SHP77 (cell line): ENCODE results near the gene RNF167.

Source experiments
- DNase-seq, 2 experiments: peaks; one replicate each; lab custom pipeline; 2025; lab: John Stamatoyannopoulos, UW

Gene RNF167

DNA sequence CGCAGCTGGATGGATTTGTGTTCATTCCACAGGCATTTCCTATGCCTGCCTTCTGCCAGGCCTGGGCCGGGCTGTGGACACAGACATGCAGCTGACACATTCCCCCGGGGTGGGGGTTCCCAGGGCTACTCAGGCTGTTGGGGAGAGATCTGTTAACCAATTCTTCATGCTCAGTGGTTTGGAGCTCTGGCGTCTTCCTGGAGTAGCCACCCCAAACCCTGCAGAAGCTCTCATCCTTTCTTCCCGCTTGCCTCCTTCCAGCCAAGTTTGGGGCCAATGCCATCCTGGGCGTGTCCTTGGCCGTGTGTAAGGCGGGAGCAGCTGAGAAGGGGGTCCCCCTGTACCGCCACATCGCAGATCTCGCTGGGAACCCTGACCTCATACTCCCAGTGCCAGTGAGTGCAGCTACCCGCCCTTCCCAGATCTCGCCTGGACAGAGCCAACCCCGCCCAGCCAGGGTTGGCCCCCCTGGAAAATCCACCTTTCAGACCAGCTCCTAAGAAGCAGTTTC, 13.4 kb downstream of the RNF167 start:
- DNase-seq = no peak

DNA sequence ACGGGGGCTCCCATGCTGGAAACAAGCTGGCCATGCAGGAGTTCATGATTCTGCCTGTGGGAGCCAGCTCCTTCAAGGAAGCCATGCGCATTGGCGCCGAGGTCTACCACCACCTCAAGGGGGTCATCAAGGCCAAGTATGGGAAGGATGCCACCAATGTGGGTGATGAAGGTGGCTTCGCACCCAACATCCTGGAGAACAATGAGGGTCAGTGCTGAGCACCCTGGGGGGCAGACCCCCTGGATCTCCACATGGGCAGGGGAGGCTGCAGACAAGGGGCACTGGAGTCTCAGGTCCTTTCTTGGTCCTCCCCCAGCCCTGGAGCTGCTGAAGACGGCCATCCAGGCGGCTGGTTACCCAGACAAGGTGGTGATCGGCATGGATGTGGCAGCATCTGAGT, 15.0 kb downstream of the RNF167 start:
- DNase-seq = no peak

DNA sequence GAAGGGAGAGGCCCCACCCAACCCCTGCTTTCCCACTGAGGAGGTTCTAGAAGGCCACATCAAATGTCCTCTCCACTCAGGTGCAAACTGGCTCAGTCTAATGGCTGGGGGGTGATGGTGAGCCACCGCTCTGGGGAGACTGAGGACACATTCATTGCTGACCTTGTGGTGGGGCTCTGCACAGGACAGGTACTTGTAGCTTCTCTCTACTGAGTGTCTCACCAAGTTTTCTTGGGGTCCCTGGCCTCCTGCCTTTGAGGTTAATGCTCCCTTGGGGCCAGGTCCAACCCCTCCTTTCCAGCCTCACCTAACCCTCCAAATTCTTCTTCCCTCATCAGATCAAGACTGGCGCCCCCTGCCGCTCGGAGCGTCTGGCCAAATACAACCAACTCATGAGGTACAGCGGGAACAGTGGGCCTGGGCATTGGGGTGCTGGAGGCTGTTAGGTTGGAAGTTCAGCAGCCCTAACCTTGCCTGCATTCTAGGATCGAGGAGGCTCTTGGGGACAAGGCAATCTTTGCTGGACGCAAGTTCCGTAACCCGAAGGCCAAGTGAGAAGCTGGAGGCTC, 16.5 kb downstream of the RNF167 start:
- DNase-seq = peak in 1 of 2 experiments; percentile 16

DNA sequence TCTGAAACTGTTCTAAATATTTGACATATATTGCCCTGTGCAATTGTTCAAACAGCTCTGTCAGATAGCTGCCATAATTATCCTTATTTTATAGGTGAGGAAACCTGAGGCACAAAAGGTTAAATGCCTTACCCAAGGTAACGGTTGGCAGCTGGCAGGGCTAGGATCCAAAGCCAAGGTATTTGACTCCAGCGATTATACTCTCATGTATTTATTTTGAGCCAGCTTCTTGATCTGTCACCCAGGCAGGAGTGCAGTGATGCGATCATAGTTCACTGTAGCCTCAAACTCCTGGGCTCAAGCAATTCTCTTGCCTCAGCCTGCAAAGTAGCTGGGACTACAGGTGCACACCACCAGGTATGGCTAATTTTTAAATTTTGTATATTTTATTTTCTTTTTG, 18.0 kb downstream of the RNF167 start:
- DNase-seq = no peak

DNA sequence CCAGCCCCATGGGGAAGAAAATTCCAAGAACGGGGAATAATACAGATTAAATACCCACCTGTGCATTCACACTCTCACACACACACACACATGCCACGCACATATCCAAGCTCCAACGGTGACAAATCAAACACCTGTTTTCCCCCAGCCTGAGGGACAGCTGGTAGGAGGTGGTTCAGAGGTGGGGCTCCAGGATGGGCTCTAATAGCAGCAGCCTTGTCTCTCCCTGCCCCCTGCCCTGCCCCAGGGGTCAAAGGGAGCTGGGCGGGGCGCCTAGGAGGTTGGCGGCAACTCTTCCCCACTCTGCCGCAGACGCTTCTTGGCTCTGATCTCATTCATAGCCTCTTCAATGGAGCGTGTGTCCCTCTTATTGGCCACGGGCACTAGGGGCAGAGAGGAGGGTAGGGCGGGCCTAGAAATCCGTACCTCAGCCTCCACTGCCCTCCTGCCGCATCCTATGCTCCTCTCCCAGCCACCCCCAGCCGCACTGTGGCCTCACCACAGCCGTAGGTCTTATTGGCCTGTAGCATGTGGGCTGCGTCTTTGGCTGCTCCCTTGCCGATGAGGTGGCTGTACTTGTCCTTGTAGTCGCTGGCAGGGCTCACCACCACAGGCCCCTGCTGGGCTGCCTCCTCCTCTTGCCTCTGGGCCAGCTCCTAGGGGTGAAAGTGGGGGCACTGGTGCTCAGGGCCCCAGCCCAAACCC, 19.3 kb downstream of the RNF167 start:
- DNase-seq = no peak

DNA sequence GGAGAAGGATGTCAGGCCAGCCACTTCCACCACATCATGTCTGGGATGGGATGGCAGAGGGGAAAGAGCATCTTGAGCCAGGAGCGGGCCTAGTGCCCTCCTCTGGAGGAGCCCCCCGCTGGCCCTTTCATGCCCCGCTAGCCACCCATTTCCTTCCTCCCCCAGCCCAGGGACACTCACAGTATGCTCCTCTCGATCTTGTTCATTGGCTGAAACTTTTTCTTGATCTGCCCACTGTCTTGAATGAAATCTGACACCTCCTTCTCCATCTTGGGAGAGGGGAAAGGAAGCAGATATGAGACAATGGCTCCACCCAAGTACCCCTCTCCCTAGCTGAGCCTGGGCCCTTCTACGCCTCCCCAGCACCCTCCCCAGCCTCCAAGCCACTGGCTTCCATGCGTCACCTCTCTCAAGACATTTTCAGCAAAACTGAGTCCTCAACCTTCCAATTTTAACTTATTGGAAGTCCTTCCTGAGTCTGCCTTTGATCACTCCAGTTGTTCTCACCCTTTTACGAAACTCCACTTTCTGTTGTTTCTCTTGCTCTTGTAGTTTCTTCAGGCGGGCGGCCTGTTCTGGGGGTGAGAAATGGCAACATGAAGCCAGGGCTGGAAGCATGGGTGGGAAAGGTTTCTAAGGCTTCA, 20.3 kb downstream of the RNF167 start:
- DNase-seq = no peak

DNA sequence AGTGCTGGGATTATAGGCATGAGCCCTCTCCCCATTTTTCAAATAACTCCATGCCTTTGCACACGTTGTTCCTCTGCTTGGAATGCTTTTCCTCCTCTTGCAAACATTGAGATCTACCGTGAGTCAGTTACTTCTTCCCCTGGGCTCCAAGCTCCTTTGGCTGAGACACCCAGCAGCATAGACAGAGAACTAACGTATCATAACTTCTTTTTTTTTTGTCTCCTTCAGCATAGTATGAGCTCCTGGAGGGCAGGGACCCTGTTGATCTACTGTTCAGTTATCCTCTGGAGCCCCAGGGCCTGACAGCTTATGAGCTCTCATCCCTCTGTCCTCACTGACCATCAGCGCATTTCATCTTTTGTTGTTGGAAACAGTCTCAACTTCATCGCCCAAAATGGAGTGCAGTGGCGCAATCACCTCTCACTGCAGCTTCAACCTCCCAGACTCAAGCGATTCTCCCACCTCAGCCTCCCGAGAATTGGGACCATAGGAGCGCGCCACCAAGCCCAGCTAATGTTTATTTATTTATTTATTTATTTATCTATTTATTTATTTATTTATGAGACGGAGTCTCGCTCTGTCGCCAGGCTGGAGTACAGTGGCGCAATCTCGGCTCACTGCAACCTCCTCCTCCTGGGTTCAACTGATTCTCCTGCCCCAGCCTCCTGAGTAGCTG, 25.4 kb downstream of the RNF167 start:
- no peak for DNase-seq

DNA sequence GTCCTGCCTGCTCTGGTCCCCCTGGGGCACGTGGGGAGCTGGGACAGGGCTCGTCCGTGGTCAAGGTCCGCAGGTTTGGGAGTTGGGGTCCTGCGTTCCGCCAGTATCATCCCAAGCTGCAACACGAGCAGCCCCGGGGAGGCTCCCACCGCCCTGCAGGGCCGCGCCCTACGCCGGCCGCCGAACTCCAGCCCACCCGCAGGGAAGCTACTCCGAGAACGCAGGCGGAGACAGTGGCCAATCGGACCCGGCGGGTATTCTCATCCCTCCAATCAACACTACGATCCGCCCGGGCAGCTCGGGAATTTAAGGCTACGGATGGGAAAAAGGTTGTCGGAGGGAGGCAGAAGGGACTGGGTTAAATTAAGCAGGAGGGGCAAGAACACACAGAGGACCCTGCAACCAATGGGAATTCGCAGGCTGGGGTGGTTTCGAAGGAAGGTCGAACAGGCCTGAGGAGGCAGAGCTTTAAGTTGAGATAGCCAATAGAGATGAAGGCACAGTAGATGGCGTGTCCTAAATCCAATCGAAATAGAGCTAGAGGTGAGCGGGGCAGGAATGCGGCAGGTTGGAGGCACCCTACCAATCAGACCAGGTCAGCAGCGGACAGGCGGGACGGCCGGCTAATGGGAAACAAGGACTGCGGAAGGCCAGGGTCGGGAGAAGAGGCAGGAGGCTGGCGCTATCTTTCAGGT, 26.9 kb downstream of the RNF167 start:
- peak; percentile 100 for DNase-seq

DNA sequence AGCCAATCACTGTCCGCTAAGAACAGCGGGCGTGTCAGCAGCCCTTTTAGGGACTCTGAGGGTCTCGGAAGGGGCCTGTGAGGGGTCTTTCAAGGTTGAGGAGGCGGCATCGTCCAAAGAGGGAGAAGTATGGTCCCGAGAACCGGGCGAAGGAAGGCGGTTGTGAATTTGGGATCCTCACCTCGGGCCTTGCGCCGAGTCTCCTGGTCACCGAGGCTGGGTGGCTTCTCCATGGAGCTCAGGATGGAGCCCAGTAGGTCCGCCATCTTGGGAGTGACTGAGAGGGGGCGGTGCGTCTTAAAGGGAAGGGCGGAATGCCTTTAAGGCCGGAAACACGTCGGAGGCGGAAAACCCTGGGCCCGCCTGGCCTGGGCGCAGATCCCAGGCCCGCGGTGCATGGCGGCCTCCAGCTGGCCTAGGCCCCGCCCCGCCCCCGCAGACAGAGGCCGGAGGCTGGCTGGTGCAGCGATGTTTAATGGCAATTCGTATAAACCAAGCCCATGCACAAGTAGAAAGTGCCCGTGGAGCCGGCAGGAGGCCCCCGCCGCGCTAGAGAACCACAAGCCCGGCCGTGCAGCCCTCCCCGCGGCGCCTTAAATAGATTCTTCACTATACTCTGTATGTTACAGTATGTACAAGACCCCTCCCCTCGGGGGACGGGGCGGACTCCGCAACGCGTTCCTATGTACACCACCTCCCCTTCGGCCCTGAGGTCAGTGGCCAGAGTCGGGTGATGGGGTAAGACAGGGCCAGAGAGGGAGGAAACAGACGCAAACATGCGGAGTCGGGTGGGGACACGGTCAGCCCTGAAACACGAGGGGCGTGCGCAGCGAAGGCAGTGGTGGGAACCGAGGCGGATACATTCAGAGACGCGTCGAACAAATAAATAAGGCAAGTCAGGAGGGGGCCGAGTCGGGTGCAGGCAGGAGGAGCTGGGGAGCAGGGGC, 27.7 kb downstream of the RNF167 start, which contains the start of gene SPAG7:
SPAG7 (minus strand) TSS at position 279 of the 947 bp plus-strand sequence; CDS start at position 266, 13 bp downstream.
- DNase-seq = peak; percentile 92 to 95

DNA sequence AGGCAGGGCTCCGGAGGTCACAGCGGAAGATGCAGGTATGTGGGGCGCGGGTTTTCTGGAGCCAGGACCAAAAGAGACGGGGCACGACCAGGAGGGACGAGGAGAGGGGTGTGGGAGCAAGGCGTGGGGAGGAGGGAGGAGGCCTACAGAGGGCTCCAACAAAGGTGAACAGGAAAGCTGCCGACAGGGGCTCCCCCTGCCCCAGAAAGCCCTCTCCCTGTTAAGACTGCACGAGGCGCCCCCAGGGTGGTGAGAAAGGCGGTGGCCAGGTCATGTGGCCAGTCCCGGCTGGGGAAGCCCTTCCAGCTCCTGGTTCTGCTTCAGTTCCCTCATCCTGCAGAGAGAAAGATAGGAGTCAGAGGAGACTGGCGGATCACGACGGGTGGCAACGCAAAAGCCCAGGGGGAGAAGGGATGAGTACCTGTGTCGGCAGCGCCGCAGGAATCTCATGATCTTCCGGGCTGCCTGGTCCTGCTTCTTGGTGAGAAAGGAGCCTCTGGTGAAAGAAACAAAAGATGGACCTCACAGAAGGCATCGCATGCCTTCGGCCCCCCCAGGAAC, 28.5 kb downstream of the RNF167 start:
- DNase-seq = peak in 1 of 2 experiments; percentile 35

DNA sequence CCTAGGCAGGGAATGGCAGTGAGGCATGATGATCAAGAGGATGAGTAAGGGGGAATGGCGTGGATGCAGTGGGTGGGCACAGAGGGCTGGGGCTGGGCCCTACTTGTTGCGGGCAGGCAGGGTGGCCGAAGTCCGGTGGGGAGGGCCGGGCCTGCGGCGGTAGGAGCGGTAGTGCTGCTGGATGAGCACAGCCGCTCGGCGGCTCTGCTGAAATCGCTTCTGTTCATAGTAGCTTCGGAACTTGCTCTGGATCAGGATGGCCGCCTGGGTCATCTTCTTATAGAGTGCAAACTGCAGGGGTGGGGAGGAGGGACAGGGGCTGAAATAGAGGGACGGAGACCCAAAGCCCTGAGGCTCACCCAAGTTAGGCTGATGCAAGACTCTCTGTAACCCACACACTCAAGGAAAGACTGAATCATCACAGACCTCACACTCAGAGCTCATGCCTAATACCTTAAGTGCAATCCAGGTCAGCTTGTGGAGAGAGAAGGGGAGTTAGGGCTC, 29.0 kb downstream of the RNF167 start:
- DNase-seq = peak in 1 of 2 experiments; percentile 35

DNA sequence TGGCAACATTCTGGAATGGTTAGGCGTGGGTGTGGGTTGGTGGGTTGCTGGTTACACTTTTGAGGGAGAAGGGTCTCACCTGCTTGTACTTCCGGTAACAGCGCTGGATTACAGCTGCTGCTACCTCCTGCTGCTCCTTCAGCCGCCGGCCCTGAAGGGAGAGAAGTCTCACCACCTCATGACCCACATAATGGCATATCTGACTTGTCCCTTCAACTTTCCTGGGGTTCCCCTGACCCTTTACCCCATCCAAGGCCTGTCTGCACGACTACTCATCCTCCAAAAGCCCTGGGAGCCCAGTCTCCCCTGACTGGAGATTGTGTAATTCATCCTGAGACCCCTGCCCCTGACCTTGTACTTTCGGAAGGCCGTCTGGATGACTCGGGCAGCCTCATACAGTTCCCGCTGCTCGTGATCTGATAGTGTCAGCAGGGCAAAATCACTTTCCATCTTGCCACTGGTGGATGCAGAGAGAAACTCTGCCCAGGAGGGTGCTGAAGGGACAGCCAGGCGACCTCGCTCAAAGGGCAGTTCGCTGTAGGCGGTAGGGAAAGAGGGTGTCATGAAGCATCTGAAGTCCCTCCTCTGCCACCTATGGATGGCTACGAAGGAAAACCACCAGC, 29.6 kb downstream of the RNF167 start:
- DNase-seq = peak in 1 of 2 experiments; percentile 23

DNA sequence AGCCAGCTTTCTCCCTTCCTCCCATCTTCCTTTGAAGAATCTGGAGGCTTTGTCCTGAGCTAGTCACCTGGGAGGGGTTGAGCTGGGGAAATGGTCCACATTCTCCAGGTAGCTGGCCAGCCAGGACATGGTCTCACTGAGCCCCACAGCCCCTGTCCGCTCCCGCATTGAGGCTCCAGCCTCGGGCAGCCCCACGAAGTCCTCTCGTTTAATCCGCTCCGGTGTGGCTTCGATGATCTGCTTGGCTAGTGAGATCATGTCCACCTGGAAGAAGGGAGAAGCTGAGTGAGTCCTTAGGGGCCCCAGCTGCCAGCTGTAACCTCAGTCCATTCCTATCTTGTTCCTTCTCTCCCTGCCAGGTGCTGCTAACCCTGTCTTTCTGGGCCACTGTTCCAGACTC, 30.2 kb downstream of the RNF167 start:
- DNase-seq = no peak

DNA sequence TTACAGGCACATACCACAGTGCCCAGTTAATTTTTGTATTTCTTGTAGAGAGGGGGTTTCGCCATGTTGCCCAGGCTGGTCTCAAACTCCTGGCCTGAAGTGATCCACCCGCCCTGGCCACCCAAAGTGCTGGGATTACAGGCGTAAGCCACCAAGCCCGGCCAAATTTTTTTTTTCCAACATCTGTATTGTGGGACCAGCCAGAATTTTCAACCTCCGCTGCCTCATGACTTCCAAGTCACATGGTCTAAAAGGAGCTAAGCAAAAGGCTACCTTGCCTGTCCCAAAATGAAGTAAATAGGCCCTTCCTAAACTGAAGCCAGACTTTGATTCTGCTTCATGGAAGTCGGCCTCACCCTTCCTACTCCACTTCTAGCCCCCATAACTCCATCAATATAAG, 31.8 kb downstream of the RNF167 start:
- DNase-seq = no peak

DNA sequence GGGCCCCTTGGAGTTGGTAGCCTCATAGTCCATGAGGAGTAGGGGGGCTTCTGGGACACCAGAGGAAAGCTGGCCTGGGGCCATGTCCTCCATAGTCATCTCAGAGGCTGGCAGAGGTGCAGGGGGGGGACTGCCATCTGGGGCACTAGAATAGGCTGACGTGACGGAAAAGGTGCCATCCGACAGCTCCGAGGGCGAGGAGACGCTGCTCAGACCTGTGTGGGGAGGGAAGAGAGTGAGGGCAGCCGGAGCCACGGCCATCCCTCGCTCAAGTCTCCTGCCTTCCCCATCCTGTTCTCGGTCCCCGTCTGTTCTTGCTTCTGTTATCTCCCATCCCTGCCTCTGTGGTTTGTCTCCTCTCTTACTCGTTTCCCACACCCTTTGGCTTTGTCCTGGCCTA, 32.3 kb downstream of the RNF167 start:
- DNase-seq = no peak

DNA sequence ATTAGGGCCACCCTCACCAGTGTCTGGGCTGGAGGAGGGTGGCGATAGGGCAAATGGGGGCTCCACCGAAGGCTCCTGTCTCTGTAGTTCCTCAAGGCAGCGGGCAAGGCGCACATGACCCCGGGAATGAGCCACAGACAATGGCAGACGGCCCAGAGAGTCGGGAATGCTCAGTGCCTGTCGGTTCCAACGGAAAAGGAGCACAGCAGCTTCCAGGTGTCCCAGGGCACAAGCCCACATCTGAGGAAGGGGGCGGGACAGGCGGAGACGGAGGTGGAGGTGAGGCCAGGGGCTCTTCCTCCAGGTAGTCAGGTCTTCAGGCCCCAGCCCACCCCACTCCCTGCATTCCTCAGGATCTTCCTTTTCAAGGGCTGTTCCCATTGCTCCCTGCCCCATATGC, 32.7 kb downstream of the RNF167 start:
- no peak for DNase-seq

DNA sequence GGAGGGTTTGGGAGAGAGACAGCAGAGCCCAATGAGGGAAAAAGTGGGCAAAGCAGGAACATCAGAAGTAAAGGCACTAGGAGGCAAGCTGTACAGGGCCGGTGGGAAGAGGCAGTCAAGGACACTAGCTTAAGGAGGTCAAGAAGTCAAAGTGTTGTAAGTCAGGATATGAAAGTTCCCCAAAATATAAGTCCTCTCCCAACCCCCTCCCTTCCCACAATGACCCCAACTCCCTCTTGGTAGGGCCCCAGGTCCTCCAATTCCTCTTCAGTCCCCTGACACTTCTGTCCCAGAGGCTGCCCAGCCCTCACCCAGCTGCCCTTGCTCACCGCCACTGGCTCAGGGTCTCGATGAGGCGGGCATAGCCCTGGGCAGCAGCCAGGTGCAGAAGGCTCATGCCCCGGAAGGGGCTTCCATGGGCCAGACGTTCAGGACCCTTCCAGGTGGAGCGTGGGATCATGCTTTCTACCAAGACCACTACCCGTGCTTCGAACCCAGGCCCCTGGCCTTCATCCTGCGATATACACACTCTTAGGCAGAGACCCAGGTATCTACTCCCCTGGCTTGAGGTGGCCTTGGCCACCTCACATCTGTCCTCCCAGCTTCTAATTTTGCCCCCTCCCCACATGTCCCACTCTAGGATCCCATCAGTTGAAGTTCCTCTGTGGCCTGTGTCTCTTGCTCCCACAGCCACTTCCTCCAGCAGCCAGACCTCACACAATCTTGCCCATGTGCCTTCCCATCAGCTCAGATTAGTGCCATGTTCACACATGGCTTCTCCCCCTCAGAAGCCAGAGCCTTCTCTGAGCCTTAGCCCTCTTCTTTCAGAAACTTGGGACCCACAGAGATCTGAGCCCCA, 33.4 kb downstream of the RNF167 start:
- no peak for DNase-seq

DNA sequence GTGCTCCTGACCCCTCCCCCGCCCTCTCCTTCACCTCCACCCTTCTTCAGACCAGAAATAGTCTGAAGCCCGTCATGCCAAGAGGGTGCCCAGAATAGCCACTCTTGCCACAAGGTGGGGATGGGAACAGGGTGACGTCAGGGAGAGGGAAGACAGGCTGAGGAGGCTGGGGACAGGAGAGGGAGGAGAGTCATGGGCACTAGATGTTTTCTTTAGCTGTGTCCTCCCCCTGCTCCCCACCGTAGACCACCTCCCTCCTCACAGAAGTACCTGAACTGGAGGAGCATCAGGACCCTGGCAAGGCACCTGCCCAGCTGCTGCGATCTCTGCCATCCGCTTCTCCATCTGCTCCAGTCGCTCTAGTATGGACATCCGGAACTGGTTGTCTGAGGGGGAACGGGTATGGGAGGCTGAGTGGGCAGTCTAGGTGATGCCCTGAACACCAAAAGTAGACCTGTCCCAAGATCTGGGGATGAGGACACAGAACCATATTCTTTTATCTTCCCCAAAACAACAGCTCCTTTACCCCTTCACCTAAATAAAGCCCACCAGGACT, 34.1 kb downstream of the RNF167 start:
- DNase-seq = no peak
